H9 (cell line): ENCODE measurements around the gene WIPI1. TPM values are rescaled to one million over a fixed set of nuclear protein-coding genes. Genes with fewer than 3 reads are reported as not detected.

Source experiments
- DNase-seq: peaks from one replicate; pipeline ENCODE4 v3.0.0-alpha.2; 2017
- H2AFZ ChIP-seq: one replicate; pipeline ENCODE4 v1.6.1; 2013; ENCODE audit warnings: mild to moderate bottlenecking, low read length, control low read depth, moderate library complexity
- H2AK5ac ChIP-seq: 2 replicates; pipeline ENCODE4 v1.6.1; 2013; ENCODE audit warnings: low read length, control low read depth, mixed read lengths; ENCODE audit not compliant: insufficient read length
- H2BK120ac ChIP-seq: one replicate; pipeline ENCODE4 v1.6.1; 2013; ENCODE audit warnings: low read depth, mild to moderate bottlenecking, low read length, control low read depth, inconsistent platforms; ENCODE audit not compliant: poor library complexity, severe bottlenecking
- H2BK12ac ChIP-seq: 2 replicates; pipeline ENCODE4 v1.6.1; 2013; ENCODE audit warnings: low read length, control low read depth, mixed read lengths, low read depth; ENCODE audit not compliant: insufficient read length
- H2BK15ac ChIP-seq: 2 replicates; pipeline ENCODE4 v1.6.1; 2013; ENCODE audit warnings: low read depth, low read length, control low read depth
- H2BK20ac ChIP-seq: one replicate; pipeline ENCODE4 v1.6.1; 2013; ENCODE audit warnings: low read depth, mild to moderate bottlenecking, low read length, control low read depth, inconsistent platforms; ENCODE audit not compliant: poor library complexity, severe bottlenecking
- H2BK5ac ChIP-seq: 2 replicates; pipeline ENCODE4 v1.6.1; 2013; ENCODE audit warnings: low read length, control low read depth, mixed read lengths; ENCODE audit not compliant: insufficient read length
- H3K14ac ChIP-seq: 2 replicates; pipeline ENCODE4 v1.6.1; 2013; ENCODE audit warnings: low read length, control low read depth; ENCODE audit not compliant: insufficient read depth
- H3K18ac ChIP-seq: 2 replicates; pipeline ENCODE4 v1.6.1; 2013; ENCODE audit warnings: low read depth, mild to moderate bottlenecking, mixed read lengths, low read length, control low read depth; ENCODE audit not compliant: insufficient read length
- H3K23ac ChIP-seq: 2 replicates; pipeline ENCODE4 v1.6.1; 2013; ENCODE audit warnings: low read length, control low read depth, mixed read lengths, low read depth; ENCODE audit not compliant: insufficient read length
- H3K23me2 ChIP-seq: 2 replicates; pipeline ENCODE4 v1.6.1; 2013; ENCODE audit warnings: low read depth, mild to moderate bottlenecking, mixed read lengths, low read length, control low read depth; ENCODE audit not compliant: insufficient read length, poor library complexity, severe bottlenecking
- H3K27ac ChIP-seq: 2 replicates; pipeline ENCODE4 v1.5.1; 2013; ENCODE audit warnings: low read length, control low read depth, mixed read lengths, low read depth; ENCODE audit not compliant: insufficient read length
- H3K27me3 ChIP-seq: 2 replicates; pipeline ENCODE4 v1.6.1; 2013; ENCODE audit warnings: low read length, control low read depth, inconsistent platforms; ENCODE audit not compliant: insufficient read depth
- H3K4ac ChIP-seq: 2 replicates; pipeline ENCODE4 v1.6.1; 2013; ENCODE audit warnings: low read depth, mild to moderate bottlenecking, control low read depth, inconsistent platforms, low read length, moderate library complexity
- H3K4me1 ChIP-seq: 2 replicates; pipeline ENCODE4 v1.6.1; 2013; ENCODE audit warnings: low read length, control low read depth, inconsistent platforms; ENCODE audit not compliant: insufficient read depth
- H3K4me2 ChIP-seq: 2 replicates; pipeline ENCODE4 v1.6.1; 2013; ENCODE audit warnings: low read length, control low read depth, mixed read lengths; ENCODE audit not compliant: insufficient read length, insufficient read depth
- H3K56ac ChIP-seq: 2 replicates; pipeline ENCODE4 v1.6.1; 2013; ENCODE audit warnings: low read depth, mild to moderate bottlenecking, mixed read lengths, low read length, control low read depth; ENCODE audit not compliant: insufficient read length
- H3K79me1 ChIP-seq: 2 replicates; pipeline ENCODE4 v1.6.1; 2013; ENCODE audit warnings: low read depth, mild to moderate bottlenecking, moderate library complexity, low read length, control low read depth, inconsistent platforms; ENCODE audit not compliant: insufficient read depth, poor library complexity, severe bottlenecking
- H3K79me2 ChIP-seq: 2 replicates; pipeline ENCODE4 v1.6.1; 2013; ENCODE audit warnings: low read length, control low read depth, inconsistent platforms; ENCODE audit not compliant: insufficient read depth
- H3K9ac ChIP-seq: 2 replicates; pipeline ENCODE4 v1.6.1; 2013; ENCODE audit warnings: low read length, control low read depth, mixed read lengths; ENCODE audit not compliant: insufficient read length; ENCODE audit errors: extremely low read depth
- H3K9me3 ChIP-seq: one replicate; pipeline ENCODE4 v1.6.1; 2013; ENCODE audit warnings: low read depth, low read length, inconsistent platforms; ENCODE audit not compliant: control insufficient read depth
- H3T11ph ChIP-seq: one replicate; pipeline ENCODE4 v1.6.1; 2013; ENCODE audit warnings: mild to moderate bottlenecking, low read length, control low read depth, inconsistent platforms
- H4K20me1 ChIP-seq: one replicate; pipeline ENCODE4 v1.6.1; 2013; ENCODE audit not compliant: control insufficient read depth, insufficient read length, insufficient read depth
- H4K5ac ChIP-seq: 2 replicates; pipeline ENCODE4 v1.6.1; 2013; ENCODE audit warnings: low read depth, mild to moderate bottlenecking, mixed read lengths, low read length, control low read depth; ENCODE audit not compliant: insufficient read length
- H4K8ac ChIP-seq: replicated peaks from 2 replicates; pipeline ENCODE4 v1.6.1; 2013; ENCODE audit warnings: low read length, control low read depth, mixed read lengths, low read depth; ENCODE audit not compliant: insufficient read length
- H4K91ac ChIP-seq: 2 replicates; pipeline ENCODE4 v1.6.1; 2013; ENCODE audit warnings: low read depth, mild to moderate bottlenecking, moderate library complexity, mixed read lengths, low read length, control low read depth; ENCODE audit not compliant: insufficient read length
- H3K27ac Mint-ChIP-seq, 3 experiments: 2 replicates in 2 of 3; 3 replicates in 1 of 3; pipeline ENCODE4 v1.8.0; 2020 to 2021; ENCODE audit warnings: mixed read lengths in 3 of 3, mild to moderate bottlenecking in 1 of 3, moderate library complexity in 1 of 3
- H3K27me3 Mint-ChIP-seq: 2 replicates; pipeline ENCODE4 v1.8.0; 2021; ENCODE audit warnings: low read depth, mild to moderate bottlenecking, moderate library complexity, mixed read lengths
- H3K36me3 Mint-ChIP-seq, 3 experiments: 2 replicates in 2 of 3; 3 replicates in 1 of 3; pipeline ENCODE4 v1.8.0; 2020 to 2021; ENCODE audit warnings: low read depth in 3 of 3, mixed read lengths in 3 of 3; ENCODE audit not compliant: insufficient read depth in 1 of 3
- H3K4me1 Mint-ChIP-seq, 2 experiments: 2 replicates each; pipeline ENCODE4 v1.8.0; 2020; ENCODE audit warnings: mixed read lengths in 2 of 2
- H3K4me3 Mint-ChIP-seq, 2 experiments: 2 replicates in 1 of 2; 3 replicates in 1 of 2; pipeline ENCODE4 v1.8.0; 2020 to 2021; ENCODE audit warnings: mild to moderate bottlenecking in 2 of 2, mixed read lengths in 2 of 2, moderate library complexity in 1 of 2
- H3K9me3 Mint-ChIP-seq, 2 experiments: 2 replicates in 1 of 2; 3 replicates in 1 of 2; pipeline ENCODE4 v1.8.0; 2020; ENCODE audit warnings: mild to moderate bottlenecking in 2 of 2, mixed read lengths in 2 of 2, moderate library complexity in 1 of 2
- CTCF ChIP-seq: fragments of 200-600 bp; sonication (generic); conservative IDR thresholded peaks from 3 replicates; pipeline ENCODE4 v1.8.0; 2021; ENCODE audit warnings: antibody characterized with exemption, mild to moderate bottlenecking
- WGBS: extraction: QIAGEN DNeasy Blood & Tissue Kit; methylation state at CpG from one replicate; pipeline ENCODE4 v1.1.7; 2013; ENCODE audit warnings: missing lambda C conversion rate, low lambda C conversion rate, mixed read lengths; ENCODE audit not compliant: insufficient read length; ENCODE audit errors: extremely low coverage; 5-methylcytosine and 5-hydroxymethylcytosine counted together
- total RNA-seq: library from RNA; stranded (reverse); gene quantifications from 2 replicates; pipeline ENCODE4 v1.2.1, GENCODE V29; 2021

WIPI1 gene
- total RNA-seq, 1 experiment from 2014 or later, result 15.4 TPM

- no peaks in the 10 kb centered on the region for H3K27me3 Mint-ChIP-seq
- H2BK15ac ChIP-seq, result no peak overlapping the region
Observed at GRCh38 chr17:68439656-68440290, 17.5 kb downstream of the WIPI1 start.

More at GRCh38 chr17:68439656-68440290, 17.5 kb downstream of the WIPI1 start:
- Histone ChIP-seq H3K9me3 (no peaks in the 10 kb centered on the region), H3T11ph (no peak overlapping the region), H3K27ac (no peak overlapping the region), H2AFZ (no peak overlapping the region), H3K79me1 (no peaks in the 10 kb centered on the region), H2AK5ac (no peak overlapping the region), H3K18ac (no peak overlapping the region), H3K14ac (no peak overlapping the region), H4K8ac (no peak overlapping the region), H3K4me1 (no peaks in the 10 kb centered on the region), H4K91ac (no peak overlapping the region), H3K79me2 (no peaks in the 10 kb centered on the region), H2BK5ac (no peak overlapping the region), H3K23ac (no peak overlapping the region), H2BK120ac (no peak overlapping the region), H3K27me3 (no peaks in the 10 kb centered on the region), H3K4ac (no peak overlapping the region), H4K20me1 (no peaks in the 10 kb centered on the region), H3K56ac (no peak overlapping the region), H4K5ac (no peak overlapping the region), H3K9ac (no peak overlapping the region), H2BK20ac (no peak overlapping the region), H2BK12ac (no peak overlapping the region), H3K4me2 (no peak overlapping the region), H3K23me2 (no peaks in the 10 kb centered on the region)
- H3K4me1 Mint-ChIP-seq, result peaks cover 6 to 8% of the 10 kb centered on the region in 2 experiments
- H3K36me3 Mint-ChIP-seq, result peaks cover 4 to 10% (median 5%) of the 10 kb centered on the region in 3 experiments; a peak in 5 of 7 replicates
- H3K9me3 Mint-ChIP-seq, result no peaks in the 10 kb centered on the region
- no peak for DNase-seq
- TF ChIP-seq CTCF, result no peak
- no CpG with 5 or more reads among the region's 8 CpGs for WGBS
- no peak overlapping the region for H3K4me3 Mint-ChIP-seq
- no peak overlapping the region for H3K27ac Mint-ChIP-seq
